ENCODE results near the gene GRK4. TPM values are rescaled to one million over a fixed set of nuclear protein-coding genes. Genes with fewer than 3 reads are reported as not detected.

GRK4 gene
- total and polyA plus RNA-seq, 10 of the 15 experiments (the other 5 are each of a cell fraction or from before 2014, with no cell fraction given) = 1.1 to 4.0 (median 2.5) TPM

- intact Hi-C loops (cut with micrococcal nuclease; ENCODE audit: unreplicated experiment) (no loop called here), in situ Hi-C loops (cut with MboI) (loop anchor here (25.0 kb wide), 1 partner anchor 186 kb away; the partner anchor contains the start of gene TNIP2)
- H3K9ac ChIP-seq (ENCODE audit: control insufficient read depth, insufficient read depth, low read length) = no peak overlapping the region
- no peaks in the 10 kb centered on the region for H3K9me3 ChIP-seq (replicated peaks; ENCODE audit: control insufficient read depth, insufficient read depth, low read length)
- no peaks in the 10 kb centered on the region for H3K4me1 ChIP-seq (ENCODE audit: control insufficient read depth, insufficient read depth, low read length)
- no peak overlapping the region for H3K4me3 ChIP-seq
- ChIA-PET RAD21 (ENCODE audit: unreplicated experiment) (interaction anchor here (1.4 kb wide), 1 partner anchor 90 kb away, joined by 3 read pairs; no protein-coding TSS in a partner anchor), CTCF (interaction anchor here (0.9 to 2.2 kb wide), 5 partner anchors 15 to 183 kb away, joined by 3 to 9 read pairs (median 3); partner anchors contain the start of gene NOP14), POLR2A (interaction anchor here (1.3 kb wide), 1 partner anchor 12 kb away, joined by 3 read pairs; no protein-coding TSS in a partner anchor), SMC1A (ENCODE audit: uncharacterized antibody, unreplicated experiment) (interaction anchor here (1.1 to 9.4 kb wide), 2 partner anchors 11 to 14 kb away, joined by 3 to 65 read pairs; no protein-coding TSS in a partner anchor)
- H4K20me1 ChIP-seq (ENCODE audit: control insufficient read depth, insufficient read depth) = no peaks in the 10 kb centered on the region; the same call in 1 of the 2 replicates
- H3K27me3 ChIP-seq (replicated peaks in 1 of 2; ENCODE audit: control insufficient read depth in 2 of 2, insufficient read depth in 2 of 2, low read length in 1 of 2) = no peaks in the 10 kb centered on the region
- DNase-seq (ENCODE audit: low read depth, low spot score) (no peak), ATAC-seq (no peak), FAIRE-seq (no peak)
- H2AFZ ChIP-seq (ENCODE audit: control insufficient read depth, low read depth, low read length) = no peak overlapping the region
- peaks cover 54 to 63% of the 10 kb centered on the region in 2 experiments for H3K36me3 ChIP-seq (ENCODE audit: control insufficient read depth in 2 of 2, insufficient read depth in 2 of 2, low read length in 1 of 2)
- H3K27ac ChIP-seq (ENCODE audit: control insufficient read depth, insufficient read depth) = no peak overlapping the region
- BruUV-seq (replicated peaks) = no TSS peak
- TF ChIP-seq FOXK2 (IDR thresholded peaks at IDR 0.05) = no peak
- no peak for TF ChIP-seq ZNF384 (IDR thresholded peaks at IDR 0.05; ENCODE audit: borderline replicate concordance, low read depth, low read length)
- no peak for TF ChIP-seq GABPA (IDR thresholded peaks at IDR 0.05; ENCODE audit: low read depth)
- WGBS (ENCODE audit: insufficient coverage, insufficient replicate concordance, low lambda C conversion rate, missing lambda C conversion rate) = over 99% methylated on average over 11 of the region's 11 CpGs
- H3K4me2 ChIP-seq (ENCODE audit: control insufficient read depth, insufficient read depth) = no peak overlapping the region
- H3K79me2 ChIP-seq (ENCODE audit: control insufficient read depth, insufficient read depth, low read length) = peaks cover 1% of the 10 kb centered on the region
These were observed 15.4 kb upstream of the GRK4 start for GRCh38 chr4:2947926-2948325.

GRCh38 chr4:2948895-2949781 is 14.2 kb upstream of the GRK4 start:
- ATAC-seq (peak; percentile 78), DNase-seq (ENCODE audit: low read depth, low spot score) (no peak), FAIRE-seq (peak; percentile 27)
- 89% methylated on average over 14 of the region's 14 CpGs for WGBS (ENCODE audit: insufficient coverage, insufficient replicate concordance, low lambda C conversion rate, missing lambda C conversion rate)
- Histone ChIP-seq H3K4me2 (ENCODE audit: control insufficient read depth, insufficient read depth) (no peak overlapping the region), H4K20me1 (ENCODE audit: control insufficient read depth, insufficient read depth) (no peaks in the 10 kb centered on the region; the same call in 1 of the 2 replicates), H3K4me1 (ENCODE audit: control insufficient read depth, insufficient read depth, low read length) (peaks cover 6% of the 10 kb centered on the region; the same call in 1 of the 2 replicates), H3K9ac (ENCODE audit: control insufficient read depth, insufficient read depth, low read length) (no peak overlapping the region), H3K4me3 (no peak overlapping the region), H3K27ac (ENCODE audit: control insufficient read depth, insufficient read depth) (no peak overlapping the region), H3K36me3 (ENCODE audit: control insufficient read depth in 2 of 2, insufficient read depth in 2 of 2, low read length in 1 of 2) (peaks cover 51 to 63% of the 10 kb centered on the region in 2 experiments), H3K79me2 (ENCODE audit: control insufficient read depth, insufficient read depth, low read length) (peaks cover 9% of the 10 kb centered on the region), H3K27me3 (replicated peaks in 1 of 2; ENCODE audit: control insufficient read depth in 2 of 2, insufficient read depth in 2 of 2, low read length in 1 of 2) (no peaks in the 10 kb centered on the region), H2AFZ (ENCODE audit: control insufficient read depth, low read depth, low read length) (no peak overlapping the region), H3K9me3 (replicated peaks; ENCODE audit: control insufficient read depth, insufficient read depth, low read length) (no peaks in the 10 kb centered on the region)
- BruUV-seq (replicated peaks) = no TSS peak
- intact Hi-C loops (cut with micrococcal nuclease; ENCODE audit: unreplicated experiment) (no loop called here), in situ Hi-C loops (cut with MboI) (loop anchor here (25.0 kb wide), 1 partner anchor 187 kb away; the partner anchor contains the start of gene TNIP2)
- TF ChIP-seq SMC3 (IDR thresholded peaks at IDR 0.05; ENCODE audit: borderline replicate concordance, low read length) (peak; percentile 20; the same call in 1 of the 2 replicates), IRF4 (IDR thresholded peaks at IDR 0.05; ENCODE audit: low read depth, low read length) (no peak), RAD21 (IDR thresholded peaks at IDR 0.05; ENCODE audit: insufficient read depth, low read depth, low read length) (0 out of 2 replicates have a peak, but pooled peaks have one; percentile 9), SUPT20H (IDR thresholded peaks at IDR 0.05; ENCODE audit: borderline replicate concordance, control insufficient read depth, low read depth, low read length) (no peak), CTCF (IDR thresholded peaks at IDR 0.05 in 2 of 3, conservative IDR thresholded peaks at IDR 0.05 in 1 of 3; ENCODE audit: control insufficient read depth in 2 of 3, extremely low read depth in 1 of 3, insufficient read depth in 1 of 3, low read depth in 3 of 3, low read length in 3 of 3) (peak; percentile 37 to 45 (median 39); a peak in 3 of 6 replicates)
- SMC1A ChIA-PET (ENCODE audit: uncharacterized antibody, unreplicated experiment) = interaction anchor here (0.5 to 9.4 kb wide), 3 partner anchors 12 to 69 kb away, joined by 3 to 65 read pairs (median 4); no protein-coding TSS in a partner anchor
- CTCF ChIA-PET = interaction anchor here (0.8 to 2.2 kb wide), 10 partner anchors 9 to 280 kb away, joined by 3 to 10 read pairs (median 4); partner anchors contain the start of gene NOP14
- RAD21 ChIA-PET (ENCODE audit: unreplicated experiment) = interaction anchor here (0.6 to 1.4 kb wide), 4 partner anchors 13 to 89 kb away, joined by 3 to 4 read pairs (median 3); no protein-coding TSS in a partner anchor
- POLR2A ChIA-PET = interaction anchor here (0.5 to 1.1 kb wide), 2 partner anchors 13 to 267 kb away, joined by 3 read pairs; no protein-coding TSS in a partner anchor
